H1 (cell line): Measurements from ENCODE around the gene CCDC33. TPM values are rescaled to one million over a fixed set of nuclear protein-coding genes. Genes with fewer than 3 reads are reported as not detected.

Source experiments
- CTCF ChIA-PET: fragments of 300-600 bp; sonication (Branson Sonifier 250); formaldehyde crosslinking; loops from one replicate; lab custom pipeline; 2021; ENCODE audit not compliant: partially characterized antibody; lab: Charles Lee
- POLR2A ChIA-PET: fragments of 300-600 bp; sonication (Branson Sonifier 250); formaldehyde crosslinking; loops from one replicate; lab custom pipeline; 2021; ENCODE audit warnings: inconsistent platforms; ENCODE audit not compliant: partially characterized antibody; lab: Charles Lee
- DNase-seq, 2 experiments: peaks; one replicate each; pipeline versions ENCODE4 v3.0.0 to v3.0.0-alpha.2; 2010 to 2022; ENCODE audit warnings: low spot score in 2 of 2, low read depth in 1 of 2, mixed read lengths in 1 of 2
- FAIRE-seq: peaks from 2 replicates; lab custom pipeline; 2011; peaks lifted over from hg19 to GRCh38; lab: Jason Lieb, UNC
- H2AFZ ChIP-seq: 2 replicates; pipeline ENCODE4 v1.8.1; 2012; ENCODE audit warnings: low read length, inconsistent platforms
- H2AK5ac ChIP-seq: 2 replicates; pipeline ENCODE4 v1.6.1; 2013; ENCODE audit warnings: low read depth, low read length
- H2BK120ac ChIP-seq: replicated peaks from 2 replicates; pipeline ENCODE3; 2013; ENCODE audit warnings: low read depth, low read length, inconsistent platforms
- H2BK12ac ChIP-seq: 2 replicates; pipeline ENCODE4 v1.6.1; 2013; ENCODE audit warnings: low read depth, low read length
- H2BK15ac ChIP-seq: 2 replicates; pipeline ENCODE4 v1.6.1; 2013; ENCODE audit warnings: low read length
- H2BK20ac ChIP-seq: 2 replicates; pipeline ENCODE4 v1.6.1; 2013; ENCODE audit warnings: low read length
- H2BK5ac ChIP-seq: 2 replicates; pipeline ENCODE4 v1.6.1; 2013; ENCODE audit warnings: low read depth, low read length
- H3K14ac ChIP-seq: 2 replicates; pipeline ENCODE4 v1.6.1; 2013; ENCODE audit warnings: inconsistent platforms; ENCODE audit not compliant: insufficient read length
- H3K18ac ChIP-seq: 2 replicates; pipeline ENCODE4 v1.6.1; 2013; ENCODE audit warnings: low read length; ENCODE audit errors: extremely low read depth
- H3K23ac ChIP-seq: 2 replicates; pipeline ENCODE4 v1.6.1; 2013; ENCODE audit warnings: inconsistent platforms; ENCODE audit not compliant: insufficient read length
- H3K23me2 ChIP-seq: 2 replicates; pipeline ENCODE4 v1.6.1; 2013; ENCODE audit warnings: low read depth, low read length
- H3K27ac ChIP-seq: 2 replicates; pipeline ENCODE4 v1.6.1; 2011; ENCODE audit warnings: low read depth, low read length, inconsistent platforms
- H3K27me3 ChIP-seq, 4 experiments: replicated peaks in 1 of 4; 1 replicate in 1 of 4; 2 replicates in 3 of 4; pipeline versions ENCODE4 v1.6.1 to v1.8.1; 2011 to 2013; ENCODE audit warnings: low read length in 3 of 4, mild to moderate bottlenecking in 3 of 4, inconsistent platforms in 2 of 4, mixed read lengths in 2 of 4, moderate library complexity in 1 of 4; ENCODE audit not compliant: control insufficient read depth in 3 of 4, insufficient read depth in 3 of 4; ENCODE audit errors: extremely low read depth in 1 of 4
- H3K36me3 ChIP-seq, 4 experiments: 2 replicates each; pipeline versions ENCODE4 v1.6.1 to v1.8.1; 2011 to 2013; ENCODE audit warnings: mild to moderate bottlenecking in 4 of 4, low read length in 3 of 4, moderate library complexity in 2 of 4, control low read depth in 1 of 4, inconsistent platforms in 1 of 4; ENCODE audit not compliant: insufficient read depth in 4 of 4, control insufficient read depth in 2 of 4
- H3K4ac ChIP-seq: replicated peaks from 2 replicates; pipeline ENCODE3; 2013; ENCODE audit warnings: low read length, low read depth, mixed read lengths, inconsistent platforms; ENCODE audit not compliant: insufficient read length
- H3K4me1 ChIP-seq, 4 experiments: replicated peaks in 1 of 4; 1 replicate in 1 of 4; 2 replicates in 3 of 4; pipeline versions ENCODE4 v1.6.1 to v1.8.1; 2011 to 2013; ENCODE audit warnings: low read length in 3 of 4, inconsistent platforms in 2 of 4, mixed read lengths in 1 of 4; ENCODE audit not compliant: insufficient read depth in 4 of 4, control insufficient read depth in 3 of 4
- H3K4me2 ChIP-seq, 2 experiments: 2 replicates each; pipeline versions ENCODE4 v1.6.1 to v1.8.1; 2011 to 2013; ENCODE audit warnings: low read depth in 2 of 2, low read length in 2 of 2, control low read depth in 1 of 2, inconsistent platforms in 1 of 2, mild to moderate bottlenecking in 1 of 2; ENCODE audit not compliant: insufficient read depth in 1 of 2
- H3K4me3 ChIP-seq, 4 experiments: fragments of 200-600, 300-600 bp in 1 of 4; sonication (generic), shearing (Covaris generic), sonication (Bioruptor Twin) in 1 of 4; 2 replicates each; pipeline versions ENCODE4 v1.5.1 to v1.8.1; 2011 to 2016; ENCODE audit warnings: low read length in 4 of 4, low read depth in 3 of 4, control low read depth in 2 of 4, inconsistent platforms in 2 of 4, mild to moderate bottlenecking in 2 of 4, mixed read lengths in 1 of 4, moderate library complexity in 1 of 4; ENCODE audit not compliant: insufficient read depth in 2 of 4; ENCODE audit errors: extremely low read depth in 1 of 4
- H3K56ac ChIP-seq: replicated peaks from 2 replicates; pipeline ENCODE3; 2013; ENCODE audit warnings: low read depth, mild to moderate bottlenecking, mixed read lengths, low read length, inconsistent platforms; ENCODE audit not compliant: insufficient read length
- H3K79me1 ChIP-seq: 2 replicates; pipeline ENCODE4 v1.6.1; 2013; ENCODE audit warnings: low read depth, low read length, control low read depth
- H3K79me2 ChIP-seq, 2 experiments: 2 replicates each; pipeline versions ENCODE4 v1.6.1 to v1.8.1; 2012 to 2013; ENCODE audit warnings: low read length in 2 of 2, mild to moderate bottlenecking in 2 of 2, inconsistent platforms in 1 of 2; ENCODE audit not compliant: insufficient read depth in 2 of 2, control insufficient read depth in 1 of 2
- H3K9ac ChIP-seq, 4 experiments: replicated peaks in 1 of 4; 1 replicate in 1 of 4; 2 replicates in 3 of 4; pipeline versions ENCODE4 v1.6.1 to v1.8.1; 2011 to 2013; ENCODE audit warnings: low read depth in 3 of 4, low read length in 3 of 4, control low read depth in 2 of 4, mild to moderate bottlenecking in 2 of 4, moderate library complexity in 2 of 4, inconsistent platforms in 1 of 4; ENCODE audit errors: extremely low read depth in 1 of 4
- H3K9me3 ChIP-seq, 2 experiments: 2 replicates each; pipeline versions ENCODE4 v1.6.1 to v1.8.1; 2012 to 2013; ENCODE audit warnings: mild to moderate bottlenecking in 2 of 2, moderate library complexity in 2 of 2, control low read depth in 1 of 2, inconsistent platforms in 1 of 2, low read depth in 1 of 2, low read length in 1 of 2, mixed read lengths in 1 of 2; ENCODE audit not compliant: insufficient read depth in 2 of 2
- H4K20me1 ChIP-seq, 2 experiments: replicated peaks in 1 of 2; 2 replicates each; pipeline versions ENCODE3 to v1.8.1; 2011 to 2013; ENCODE audit warnings: inconsistent platforms in 2 of 2, low read length in 2 of 2, mild to moderate bottlenecking in 1 of 2; ENCODE audit not compliant: insufficient read depth in 2 of 2, control insufficient read depth in 1 of 2
- H4K5ac ChIP-seq: 2 replicates; pipeline ENCODE4 v1.6.1; 2013; ENCODE audit warnings: low read length, low read depth, mixed read lengths, inconsistent platforms; ENCODE audit not compliant: insufficient read length
- H4K8ac ChIP-seq: 2 replicates; pipeline ENCODE4 v1.8.0; 2013; ENCODE audit warnings: mild to moderate bottlenecking, moderate library complexity, low read length, inconsistent platforms; ENCODE audit not compliant: insufficient read depth; ENCODE audit errors: extremely low read depth
- H4K91ac ChIP-seq: replicated peaks from 2 replicates; pipeline ENCODE3; 2013; ENCODE audit warnings: low read length, mixed read lengths, inconsistent platforms; ENCODE audit not compliant: insufficient read length
- CHD1 ChIP-seq: IDR thresholded peaks from 2 replicates; pipeline ENCODE4 v1.6.1; 2012; ENCODE audit warnings: low read depth, low read length, improper control_type of control experiment
- CHD2 ChIP-seq: IDR thresholded peaks from 2 replicates; pipeline ENCODE4 v1.6.1; 2012; ENCODE audit warnings: low read length, improper control_type of control experiment
- GTF2F1 ChIP-seq: IDR thresholded peaks from 2 replicates; pipeline ENCODE4 v1.6.1; 2012; ENCODE audit warnings: low read depth, low read length, improper control_type of control experiment, borderline replicate concordance
- NANOG ChIP-seq: IDR thresholded peaks from 2 replicates; pipeline ENCODE4 v1.6.1; 2011; ENCODE audit warnings: low read length, low read depth, mild to moderate bottlenecking, inconsistent platforms; ENCODE audit not compliant: insufficient read depth, poor library complexity, severe bottlenecking
- POU5F1 ChIP-seq: IDR thresholded peaks from 2 replicates; pipeline ENCODE4 v1.6.1; 2011; ENCODE audit warnings: low read depth, mild to moderate bottlenecking, low read length, moderate library complexity
- WGBS, 2 experiments: shearing (Covaris generic) in 1 of 2; methylation state at CpG; one replicate each; pipeline versions ENCODE4 v1.1.6 to v1.1.7; 2013 to 2015; ENCODE audit warnings: low lambda C conversion rate in 2 of 2, mixed read lengths in 2 of 2, inconsistent platforms in 1 of 2, low coverage in 1 of 2, missing lambda C conversion rate in 1 of 2; ENCODE audit not compliant: insufficient replicate concordance in 2 of 2, insufficient coverage in 1 of 2, insufficient read length in 1 of 2; ENCODE audit errors: extremely low coverage in 1 of 2, missing lambda C conversion rate in 1 of 2; 5-methylcytosine and 5-hydroxymethylcytosine counted together
- polyA plus RNA-seq, 7 experiments: library from polyadenylated mRNA; depleted of rRNA in 3 of 7; stranded (reverse) in 5 of 7; unstranded in 2 of 7; fragments of >200 nt in 5 of 7; fragments of 200-250 nt in 2 of 7; gene quantifications; 1 replicate in 5 of 7; 2 replicates in 1 of 7; 4 replicates in 1 of 7; pipeline versions ENCODE4 v1.2.1 to v1.2.3, GENCODE V29; 2011 to 2013; ENCODE audit warnings: missing spikeins in 2 of 7, mixed read lengths in 2 of 7
- total RNA-seq: library from RNA; stranded (reverse); fragmentation: NEBNext Ultra II Directional; extraction: Animal tissue kit (Norgen Biotek cat#: 25700); gene quantifications from 2 replicates; pipeline ENCODE4 v1.2.1, GENCODE V29; 2021
- TF ChIP-seq, protein P1 (sequence below): IDR thresholded peaks from 2 replicates; pipeline ENCODE4 v1.6.1; 2011; ENCODE audit warnings: low read length, improper control_type of control experiment

Gene CCDC33
- total and polyA plus RNA-seq, 2 of the 8 experiments (the other 6 are each of a cell fraction or from before 2014, with no cell fraction given), result 2.0 to 2.7 TPM

DNA sequence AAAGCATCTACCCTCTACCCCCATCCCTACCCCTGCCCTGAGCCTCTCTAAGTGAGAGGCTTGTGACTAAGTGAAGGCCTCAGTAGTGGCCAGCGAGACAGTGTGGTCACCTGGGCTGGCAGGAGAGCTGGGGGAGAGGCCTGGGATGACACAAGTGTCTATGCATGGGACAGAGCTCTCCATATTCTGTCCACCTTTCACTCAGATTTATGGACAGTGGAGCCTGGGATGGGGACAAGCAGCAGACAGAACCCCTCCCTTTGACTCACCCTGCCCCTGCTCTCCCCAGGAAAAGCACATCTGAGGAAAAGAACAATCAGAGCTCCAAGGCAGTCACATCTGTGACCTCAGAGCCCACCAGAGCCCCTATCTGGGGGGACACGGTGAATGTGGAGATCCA, 26.0 kb downstream of the CCDC33 start:
- Histone ChIP-seq H3K9me3 (no peaks in the 10 kb centered on the region), H4K91ac (peak overlapping the region; percentile 52), H4K20me1 (peaks cover 0 to 5% of the 10 kb centered on the region in 2 experiments), H2BK120ac (no peak overlapping the region), H3K27me3 (peaks cover 0 to 2% (median 0%) of the 10 kb centered on the region in 4 experiments; a peak in 1 of 7 replicates), H2AK5ac (no peak overlapping the region), H2BK20ac (no peak overlapping the region), H3K4ac (no peak overlapping the region), H2BK5ac (no peak overlapping the region), H3K36me3 (no peaks in the 10 kb centered on the region), H3K4me2 (no peak overlapping the region), H3K23ac (no peak overlapping the region), H3K9ac (no peak overlapping the region), H3K14ac (no peak overlapping the region), H2BK12ac (no peak overlapping the region), H4K8ac (no peak overlapping the region), H2AFZ (no peak overlapping the region), H4K5ac (no peak overlapping the region), H3K4me1 (peaks cover 7 to 23% (median 19%) of the 10 kb centered on the region in 4 experiments), H3K23me2 (no peaks in the 10 kb centered on the region), H3K79me2 (no peaks in the 10 kb centered on the region), H3K4me3 (no peak overlapping the region), H3K18ac (no peak overlapping the region), H3K27ac (no peak overlapping the region), H2BK15ac (0 out of 2 replicates have a peak overlapping the region, but pooled peaks have one; percentile 54), H3K79me1 (no peaks in the 10 kb centered on the region), H3K56ac (no peak overlapping the region)
- WGBS, 2 experiments, result 89% methylated on average over 2 of the region's 2 CpGs; no CpG with 5 or more reads in 1 of the 2 experiments
- CTCF ChIA-PET, result interaction anchor here (0.8 to 12.1 kb wide), 16 partner anchors 9 to 209 kb away, joined by 3 to 87 read pairs (median 5); no protein-coding TSS in a partner anchor
- no peak for DNase-seq
- FAIRE-seq, result no peak
- POLR2A ChIA-PET, result interaction anchor here (1.4 to 1.8 kb wide), 2 partner anchors 9 to 29 kb away, joined by 3 read pairs; no protein-coding TSS in a partner anchor
- no peak for TF ChIP-seq CHD1
- TF ChIP-seq, protein P1, sequence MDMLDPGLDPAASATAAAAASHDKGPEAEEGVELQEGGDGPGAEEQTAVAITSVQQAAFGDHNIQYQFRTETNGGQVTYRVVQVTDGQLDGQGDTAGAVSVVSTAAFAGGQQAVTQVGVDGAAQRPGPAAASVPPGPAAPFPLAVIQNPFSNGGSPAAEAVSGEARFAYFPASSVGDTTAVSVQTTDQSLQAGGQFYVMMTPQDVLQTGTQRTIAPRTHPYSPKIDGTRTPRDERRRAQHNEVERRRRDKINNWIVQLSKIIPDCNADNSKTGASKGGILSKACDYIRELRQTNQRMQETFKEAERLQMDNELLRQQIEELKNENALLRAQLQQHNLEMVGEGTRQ, result no peak
- no peak for TF ChIP-seq NANOG
- TF ChIP-seq CHD2, result no peak
- no peak for TF ChIP-seq GTF2F1
- TF ChIP-seq POU5F1, result no peak
